ENCODE data around the gene PDE8A. TPM values are rescaled to one million over a fixed set of nuclear protein-coding genes. Genes with fewer than 3 reads are reported as not detected.

Gene PDE8A
- polyA plus RNA-seq, 4 donors, result 37.4 to 49.2 (median 42.2) TPM

DNA sequence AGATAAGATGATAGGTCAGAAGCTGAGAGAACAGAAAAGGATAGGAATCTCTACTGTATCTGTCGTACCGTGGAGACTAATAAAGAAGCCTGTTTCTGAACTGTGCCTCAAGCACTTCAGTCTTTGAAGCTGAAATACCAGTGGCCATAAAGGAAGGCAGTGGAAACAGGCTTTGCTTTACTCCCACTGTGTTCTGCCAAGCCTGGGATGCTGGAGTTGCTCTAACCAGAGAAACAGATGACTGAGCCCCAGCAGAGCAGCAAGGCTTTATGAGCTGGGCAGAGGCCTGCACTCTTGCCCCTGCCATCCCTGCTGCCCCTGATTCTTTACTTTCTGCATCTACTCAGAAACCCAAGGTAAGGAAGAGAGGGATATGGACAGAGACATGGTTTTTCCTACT lies 89.4 kb downstream of the PDE8A start:
- peak in 1 of 4 donors; percentile 14 for DNase-seq (ENCODE audit: low read depth in 4 of 4, low spot score in 3 of 4)

DNA sequence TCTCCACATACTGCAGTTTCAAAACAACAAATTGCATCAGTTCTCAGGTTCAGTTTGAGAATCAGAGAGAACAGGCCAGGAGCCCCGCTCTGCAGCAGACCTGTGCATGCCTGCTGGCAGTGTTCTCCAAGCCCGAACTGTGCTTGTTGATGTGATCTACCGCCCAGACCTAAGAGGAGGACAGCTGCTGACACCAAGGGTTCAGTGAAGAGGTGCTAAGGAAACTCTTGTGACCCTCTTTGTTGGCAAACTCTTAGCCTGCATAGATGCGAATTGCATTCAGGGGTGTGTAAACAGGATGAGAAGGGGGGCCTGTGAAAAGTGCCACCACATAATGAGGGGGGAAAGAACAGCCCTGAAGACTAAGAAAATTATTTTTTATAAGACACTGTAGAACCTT lies 89.8 kb downstream of the PDE8A start:
- DNase-seq (ENCODE audit: low read depth in 4 of 4, low spot score in 3 of 4), result no peak

DNA sequence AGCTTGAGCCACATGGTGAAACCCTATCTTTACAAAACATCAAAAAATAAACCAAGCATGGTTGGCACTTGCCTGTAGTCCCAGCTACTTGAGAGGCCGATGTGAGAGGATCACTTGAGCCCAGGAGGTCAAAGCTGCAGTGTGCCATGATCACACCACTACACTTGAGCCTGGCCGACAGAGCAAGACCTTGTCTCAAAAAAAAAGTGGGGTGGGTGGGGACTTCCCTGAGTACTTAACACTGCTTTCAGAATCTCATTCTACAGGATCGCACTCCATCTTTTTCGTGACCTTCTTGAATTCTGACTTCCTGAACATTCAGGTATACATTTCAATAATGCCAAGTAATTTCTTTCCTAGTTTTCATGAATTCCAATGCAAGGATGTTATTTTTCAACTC lies 91.3 kb downstream of the PDE8A start:
- no peak for DNase-seq (ENCODE audit: low read depth in 4 of 4, low spot score in 3 of 4)

DNA sequence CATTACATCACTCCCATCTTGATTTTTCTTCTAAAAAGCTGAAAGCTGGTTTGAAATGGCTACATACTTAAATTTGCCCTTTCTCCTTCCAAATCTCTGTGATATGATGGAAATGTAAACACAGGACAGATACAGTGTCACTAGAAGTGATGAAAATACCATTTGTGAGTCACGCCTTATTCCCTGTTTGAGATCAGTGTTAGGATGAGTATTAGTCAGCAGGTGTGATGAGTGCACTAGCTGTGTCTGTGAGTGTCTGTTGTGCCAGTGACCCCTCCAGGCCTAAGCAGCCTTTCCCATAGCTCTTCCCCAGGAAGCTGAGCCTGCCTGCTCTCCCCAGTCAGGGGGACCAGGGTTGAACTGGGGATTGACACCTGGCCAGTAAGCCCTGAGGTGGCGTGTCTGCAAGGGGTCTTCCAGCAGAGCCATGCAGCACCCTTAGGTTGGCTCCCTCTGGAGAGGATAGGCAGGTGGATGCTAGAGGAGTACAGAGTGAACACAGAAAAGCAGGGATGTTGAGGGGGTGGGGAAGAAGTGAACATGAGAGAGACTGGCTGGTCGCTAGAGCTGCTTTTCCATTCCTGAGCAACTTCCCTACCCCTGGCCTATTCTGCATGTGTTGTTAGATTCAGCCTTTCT lies 92.0 kb downstream of the PDE8A start:
- DNase-seq (ENCODE audit: low read depth in 4 of 4, low spot score in 3 of 4), result no peak

DNA sequence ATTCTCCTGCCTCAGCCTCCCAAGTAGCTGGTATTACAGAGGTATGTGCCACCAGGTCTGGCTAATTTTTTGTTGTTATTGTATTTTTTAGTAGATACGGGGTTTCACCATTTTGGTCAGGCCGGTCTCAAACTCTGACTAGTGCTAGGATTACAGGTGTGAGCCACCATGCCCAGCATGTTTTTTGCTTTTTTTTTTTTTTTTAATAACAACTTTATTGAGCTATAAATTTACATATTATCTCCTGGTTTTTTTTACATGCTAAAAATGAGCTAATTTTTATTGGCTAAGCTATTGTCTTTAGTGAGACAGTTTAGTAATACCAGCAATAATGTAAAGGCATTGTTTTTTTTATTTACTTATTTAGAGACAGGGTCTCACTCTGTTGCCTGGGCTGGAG lies 105.2 kb downstream of the PDE8A start:
- DNase-seq (ENCODE audit: low read depth in 4 of 4, low spot score in 3 of 4), result no peak

DNA sequence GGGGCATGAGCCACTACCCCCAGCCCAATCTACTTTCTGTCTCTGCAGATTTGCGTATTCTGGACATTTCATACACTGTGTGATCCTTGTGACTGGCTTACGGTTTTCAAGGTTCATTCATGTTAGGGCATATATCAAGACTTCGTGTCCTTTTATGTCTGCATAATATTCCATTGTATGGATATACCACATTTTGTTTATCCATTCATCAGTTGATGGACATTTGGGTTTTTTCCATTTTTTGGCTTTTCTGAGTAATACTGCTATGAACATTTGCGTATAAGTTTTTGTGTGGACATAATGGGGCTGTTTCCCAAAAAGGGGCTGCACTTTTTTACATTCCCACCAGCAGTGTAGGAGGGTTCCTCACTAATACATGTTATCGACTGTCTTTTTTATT lies 106.6 kb downstream of the PDE8A start:
- DNase-seq (ENCODE audit: low read depth in 4 of 4, low spot score in 3 of 4), result no peak

DNA sequence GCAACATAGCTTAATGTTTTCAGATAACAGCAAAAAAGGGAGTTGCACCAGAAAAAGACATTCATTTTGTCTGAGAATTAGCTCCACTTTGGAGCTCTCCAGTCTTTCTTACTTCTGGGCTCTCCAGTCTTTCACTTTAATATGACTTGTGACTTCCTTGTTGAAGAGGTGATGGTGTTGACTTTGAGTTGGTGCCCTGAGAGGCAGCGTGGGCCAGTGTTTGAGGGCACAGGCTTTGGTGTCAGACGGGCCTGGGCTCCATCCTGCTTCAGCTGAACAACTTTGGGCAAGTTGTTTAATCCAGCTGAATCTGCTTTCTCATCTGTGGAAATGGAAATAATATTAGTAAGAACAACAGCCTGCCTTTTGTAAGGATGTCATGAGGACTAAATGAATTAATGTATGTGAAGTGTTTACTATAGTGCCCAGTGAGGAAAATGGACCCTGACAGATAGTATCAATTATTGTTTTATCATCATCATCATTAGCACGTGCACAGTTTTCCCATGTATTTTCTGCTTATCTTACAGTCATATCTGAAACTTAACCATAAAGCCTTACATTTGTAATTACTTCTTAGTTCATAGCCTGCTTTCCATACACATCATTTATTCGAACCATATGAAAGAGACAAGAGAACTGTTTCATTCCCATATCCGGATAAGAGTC lies 108.4 kb downstream of the PDE8A start:
- DNase-seq (ENCODE audit: low read depth in 4 of 4, low spot score in 3 of 4), result no peak

DNA sequence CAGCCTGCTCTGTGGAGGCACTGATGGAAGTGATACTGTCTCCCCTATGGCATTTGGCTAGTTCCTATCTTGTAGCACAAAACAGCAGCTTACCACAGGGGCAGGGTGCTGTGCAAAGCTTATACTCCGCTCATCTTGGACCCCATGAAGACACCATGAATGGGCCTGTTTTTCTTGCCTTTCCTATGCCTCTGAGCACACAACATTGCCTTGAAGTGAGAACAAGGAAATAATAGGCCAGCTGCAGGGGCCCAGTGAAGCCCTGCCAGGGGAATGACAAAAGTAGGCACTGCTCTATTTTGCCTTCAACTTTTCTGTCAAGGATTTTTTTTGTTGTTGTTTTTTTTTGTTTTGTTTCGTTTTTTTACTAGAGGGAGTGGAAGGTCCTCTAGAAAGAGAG lies 110.3 kb downstream of the PDE8A start:
- DNase-seq (ENCODE audit: low read depth in 4 of 4, low spot score in 3 of 4), result no peak

DNA sequence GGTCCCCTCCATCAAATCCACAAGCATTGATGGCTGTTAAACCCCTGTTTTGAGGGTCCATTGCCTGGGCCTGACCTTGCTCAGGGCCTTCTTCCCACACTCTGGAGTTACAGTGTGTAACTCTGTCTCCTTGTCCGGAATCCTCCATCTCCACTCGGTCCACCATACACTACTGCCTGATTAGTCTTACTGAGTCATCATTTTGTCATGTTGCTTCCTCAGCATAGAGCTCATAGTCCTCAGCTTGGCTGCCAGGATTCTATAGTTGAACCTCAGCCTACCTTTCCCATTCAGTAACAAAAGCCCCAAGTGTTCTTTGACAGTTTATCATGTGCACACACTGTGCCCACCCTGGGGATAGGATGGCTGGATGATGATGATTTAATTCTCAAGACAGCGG lies 113.0 kb downstream of the PDE8A start:
- DNase-seq (ENCODE audit: low read depth in 4 of 4, low spot score in 3 of 4), result no peak

DNA sequence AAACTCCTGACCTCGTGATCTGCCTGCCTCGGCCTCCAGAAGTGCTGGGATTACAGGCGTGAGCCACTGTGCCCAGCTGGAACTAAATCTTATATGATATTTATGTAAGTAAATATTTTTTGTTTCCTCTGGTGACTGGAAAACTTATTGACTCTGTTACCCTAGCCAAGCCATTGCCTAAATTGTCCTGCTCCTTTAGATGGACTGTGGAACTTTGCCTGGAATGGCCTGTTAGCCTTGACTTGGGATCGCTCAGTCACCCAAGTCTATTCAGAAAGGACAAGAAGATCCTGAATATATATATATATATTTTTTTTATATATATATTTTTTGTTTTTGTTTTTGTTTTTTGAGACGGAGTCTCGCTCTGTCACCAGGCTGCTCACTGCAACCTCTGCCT lies 113.9 kb downstream of the PDE8A start:
- no peak for DNase-seq (ENCODE audit: low read depth in 4 of 4, low spot score in 3 of 4)

DNA sequence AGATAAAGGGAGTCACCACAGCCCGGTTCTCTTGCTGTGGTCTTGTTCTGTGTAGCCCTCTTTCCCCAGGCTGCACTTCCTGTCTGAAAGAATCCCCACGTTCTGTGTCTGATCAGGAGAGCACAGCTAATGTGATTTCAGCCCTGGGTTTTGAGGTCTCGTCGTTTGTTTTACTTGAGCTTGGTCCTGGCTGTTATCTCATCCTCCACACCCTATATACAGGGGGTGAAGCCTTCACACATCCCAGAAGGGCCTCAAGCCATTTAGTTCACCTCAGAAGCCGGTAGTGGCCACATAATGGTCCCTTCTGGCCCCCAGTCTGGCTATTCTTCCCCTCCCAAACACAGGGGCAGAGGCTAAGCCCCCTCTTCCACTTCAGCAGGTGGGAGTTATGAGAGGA lies 115.6 kb downstream of the PDE8A start:
- DNase-seq (ENCODE audit: low read depth in 4 of 4, low spot score in 3 of 4), result no peak

DNA sequence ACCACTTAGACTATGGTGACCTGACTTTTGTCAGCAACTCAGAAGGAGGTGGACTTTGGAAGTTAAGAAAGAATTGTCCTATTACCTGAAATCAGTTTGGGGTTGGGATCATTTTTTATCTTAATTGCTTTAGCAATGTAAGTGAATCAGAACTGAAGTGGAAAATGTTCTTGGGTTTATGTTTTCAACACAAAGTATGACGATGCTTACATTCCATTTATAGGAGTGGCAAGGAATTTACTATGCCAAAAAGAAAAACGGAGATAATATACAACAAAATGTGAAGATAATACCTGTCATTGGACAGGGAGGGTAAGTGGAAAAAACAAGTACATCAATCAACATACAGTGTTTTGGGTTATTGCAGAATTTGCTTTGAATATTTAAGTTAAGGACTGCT lies 116.1 kb downstream of the PDE8A start:
- no peak for DNase-seq (ENCODE audit: low read depth in 4 of 4, low spot score in 3 of 4)

DNA sequence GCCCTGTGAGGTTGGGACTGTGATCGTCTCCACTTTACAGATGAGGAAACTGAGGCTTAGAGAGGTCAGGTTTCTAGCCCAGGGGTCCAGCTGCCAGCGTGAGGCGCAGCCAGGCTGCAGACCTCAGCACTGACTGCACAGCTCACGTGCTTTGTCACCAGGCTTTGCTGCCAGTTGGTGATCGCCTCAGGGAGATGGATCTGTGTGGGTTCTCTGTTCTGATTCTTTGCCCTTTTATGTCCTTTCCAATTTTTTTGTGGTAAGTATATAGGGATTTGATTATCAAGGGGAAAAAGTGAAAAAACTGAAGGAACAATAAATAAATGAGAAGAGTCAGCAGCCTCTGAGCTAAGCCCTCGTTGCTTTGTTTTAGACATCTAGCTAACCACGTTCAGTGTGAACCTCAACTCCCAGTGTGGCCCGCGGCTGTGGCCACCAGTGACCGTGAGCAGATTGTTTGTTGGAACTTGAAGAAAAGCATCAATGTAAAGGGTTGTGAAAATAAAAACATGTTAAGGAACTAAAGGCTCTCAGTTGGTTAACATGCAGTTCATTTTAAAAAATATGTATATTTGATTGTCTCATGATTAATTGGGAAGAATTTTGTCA lies 117.6 kb downstream of the PDE8A start:
- DNase-seq (ENCODE audit: low read depth in 4 of 4, low spot score in 3 of 4), result no peak

DNA sequence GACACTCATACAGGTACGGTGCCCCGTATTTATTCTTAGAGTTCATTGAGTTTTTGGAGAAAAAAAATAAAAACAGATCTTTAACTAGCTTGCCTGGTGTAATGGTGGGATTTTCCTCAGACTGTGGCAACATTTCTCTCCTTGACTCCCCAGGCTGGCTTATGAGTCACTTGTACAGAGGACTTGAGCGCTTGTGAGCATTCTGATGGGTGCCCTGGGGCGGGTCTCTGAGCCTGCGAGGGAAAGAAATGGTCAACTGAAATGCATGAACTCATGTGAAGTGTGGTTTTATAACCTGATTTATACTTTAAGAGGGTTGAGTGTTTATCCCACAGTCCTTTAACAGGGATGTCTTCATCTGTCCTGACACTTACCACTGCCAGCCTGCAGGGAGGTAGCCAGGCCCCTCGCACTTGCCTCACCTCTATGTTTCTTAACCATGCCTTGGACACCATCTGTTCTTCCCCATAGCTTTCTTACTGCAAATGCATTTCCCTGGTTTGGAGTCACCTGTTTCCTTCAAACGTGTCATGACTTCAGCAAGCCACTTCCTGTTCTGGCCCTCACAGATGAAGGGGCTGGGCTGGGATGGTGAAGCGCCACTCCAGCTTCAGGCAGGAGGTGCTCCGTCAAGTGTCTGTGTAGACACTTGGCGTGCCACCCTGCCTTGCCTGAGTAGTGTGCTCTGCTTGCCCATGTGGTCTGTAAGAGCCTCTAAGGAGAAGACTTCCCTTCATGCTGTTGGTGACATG lies 118.7 kb downstream of the PDE8A start:
- no peak for DNase-seq (ENCODE audit: low read depth in 4 of 4, low spot score in 3 of 4)

DNA sequence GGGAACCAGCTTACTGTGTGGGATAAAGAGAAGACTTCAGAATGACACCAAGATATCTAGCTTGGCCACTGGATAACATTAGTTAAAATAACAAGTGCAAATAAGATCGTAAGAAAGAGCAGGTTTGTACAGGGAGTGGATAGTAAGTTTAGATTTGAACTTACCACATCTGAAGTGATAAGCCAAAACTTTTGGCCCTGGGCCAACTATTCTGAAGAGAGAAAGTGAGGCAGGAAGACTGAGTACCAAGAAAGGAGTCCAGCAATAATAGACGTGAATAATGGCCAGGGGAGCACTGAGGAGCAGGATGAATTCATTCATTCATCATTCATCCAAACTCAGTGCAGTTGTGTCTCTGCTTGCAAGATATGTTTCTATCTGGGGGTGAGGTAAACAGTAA lies 122.9 kb downstream of the PDE8A start:
- DNase-seq (ENCODE audit: low read depth in 4 of 4, low spot score in 3 of 4), result no peak

DNA sequence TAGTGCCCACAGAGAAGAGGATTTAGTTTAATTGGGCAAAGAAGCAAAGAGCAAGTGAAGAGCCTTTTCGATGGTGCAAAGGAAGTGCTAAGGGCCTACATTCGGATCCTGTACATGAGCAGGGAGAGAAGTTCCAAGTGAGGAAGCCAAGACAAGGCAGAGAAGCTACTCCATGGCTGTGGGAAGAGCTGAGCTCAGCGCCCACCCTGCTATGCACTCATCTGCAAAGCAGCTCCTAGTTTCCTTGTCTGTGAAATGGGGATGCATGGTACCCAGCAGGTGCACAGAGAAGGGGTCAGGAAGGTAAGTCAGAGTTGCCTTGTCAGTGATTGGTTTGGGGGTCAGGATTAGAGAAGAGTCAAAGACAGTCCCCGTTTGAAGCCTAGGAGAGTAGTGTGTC lies 126.5 kb downstream of the PDE8A start:
- no peak for DNase-seq (ENCODE audit: low read depth in 4 of 4, low spot score in 3 of 4)

DNA sequence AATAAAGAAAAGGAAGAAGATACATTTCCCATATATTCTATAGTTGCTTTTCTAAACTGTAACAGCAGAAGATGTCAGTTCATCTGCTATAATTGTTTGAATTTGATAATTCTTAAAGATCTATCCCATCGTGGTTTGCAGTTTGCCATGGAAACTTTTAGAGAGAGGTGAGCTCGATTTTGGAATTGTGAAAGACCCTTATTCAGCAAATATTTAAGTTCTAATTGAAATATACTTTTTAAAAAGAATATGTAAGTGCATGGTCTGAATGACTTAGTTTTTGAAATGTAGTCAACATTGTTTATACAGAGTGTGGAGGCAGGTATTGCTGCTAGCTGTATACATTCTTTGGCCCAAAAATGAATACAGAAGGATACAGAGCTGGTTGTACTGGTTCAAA lies 127.7 kb downstream of the PDE8A start:
- no peak for DNase-seq (ENCODE audit: low read depth in 4 of 4, low spot score in 3 of 4)

DNA sequence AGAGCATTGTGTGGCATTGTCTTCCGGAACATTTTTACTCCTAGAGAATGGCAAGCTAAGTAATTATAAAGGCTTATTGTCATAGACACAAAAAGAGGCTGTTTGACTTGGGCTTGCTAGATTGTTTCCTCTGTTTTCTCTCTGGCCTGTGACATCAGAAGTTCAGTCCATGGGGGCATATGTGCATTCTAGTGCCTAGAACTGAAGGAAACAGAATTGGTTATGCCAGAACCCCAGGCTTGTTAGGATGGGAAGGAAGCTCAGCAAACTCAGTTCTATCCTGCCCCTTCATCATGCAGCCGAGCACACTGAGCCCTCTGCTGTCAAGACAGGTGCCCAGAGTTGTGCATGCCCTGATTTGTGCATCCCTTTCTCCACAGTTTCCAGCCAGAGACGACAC lies 131.3 kb downstream of the PDE8A start:
- DNase-seq (ENCODE audit: low read depth in 4 of 4, low spot score in 3 of 4), result no peak

DNA sequence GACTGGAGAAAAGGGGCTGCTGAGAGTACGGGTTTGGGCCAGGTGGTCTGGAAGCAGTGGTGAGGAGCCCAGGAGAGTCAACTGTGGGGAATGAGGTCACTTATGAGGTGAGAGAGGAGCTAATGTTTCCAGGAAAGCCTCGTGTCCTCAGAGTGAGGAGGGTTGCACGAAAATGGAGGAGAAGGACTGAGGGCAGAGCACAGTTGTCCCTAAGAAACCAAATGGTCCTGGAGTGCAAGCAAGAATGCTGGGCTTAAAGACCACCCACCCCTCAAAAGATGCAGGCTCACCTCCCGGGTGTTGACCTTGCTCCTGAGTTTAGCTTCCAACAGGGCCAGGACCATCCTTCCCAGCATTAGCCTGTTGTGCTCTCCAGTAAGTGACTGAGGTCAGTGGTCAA lies 133.2 kb downstream of the PDE8A start:
- DNase-seq (ENCODE audit: low read depth in 4 of 4, low spot score in 3 of 4), result no peak

DNA sequence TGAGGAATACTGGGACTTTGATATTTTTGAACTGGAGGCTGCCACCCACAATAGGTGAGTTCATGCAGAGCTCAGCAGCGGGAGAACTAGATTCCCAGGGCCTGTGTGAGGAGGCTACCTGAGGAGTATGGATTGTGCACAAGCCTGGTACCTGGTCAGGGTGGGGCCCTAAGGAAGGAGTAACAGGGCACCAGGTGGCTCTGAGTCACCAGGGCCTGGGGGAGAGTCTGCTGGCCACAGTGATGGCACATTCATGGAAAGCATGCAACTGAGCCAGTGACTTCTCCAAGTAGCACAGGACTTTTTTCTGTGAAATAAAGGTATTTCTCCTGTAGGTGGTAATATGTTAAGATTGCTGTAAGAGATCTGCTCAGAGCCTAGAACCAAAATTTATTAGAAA lies 134.4 kb downstream of the PDE8A start:
- no peak for DNase-seq (ENCODE audit: low read depth in 4 of 4, low spot score in 3 of 4)

DNA sequence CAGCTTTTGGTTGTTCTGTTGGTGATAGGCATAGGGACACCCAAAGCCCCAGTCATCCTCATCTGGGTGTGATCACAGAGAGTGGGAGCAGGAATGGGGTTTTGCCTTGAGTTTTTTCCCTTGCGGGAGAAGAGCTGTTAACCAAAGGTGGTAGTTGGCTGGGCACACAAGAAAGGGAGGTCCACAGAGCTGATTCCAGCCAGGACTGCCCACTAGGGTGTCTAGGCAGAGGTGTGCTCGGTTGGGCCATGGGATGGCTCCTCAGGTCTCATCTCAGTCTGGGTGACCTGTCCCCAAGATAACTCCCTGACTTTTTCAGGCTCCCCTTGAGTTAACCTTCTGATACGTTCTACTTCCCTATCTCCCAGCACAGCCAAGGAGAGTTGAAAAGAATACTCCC lies 134.8 kb downstream of the PDE8A start:
- DNase-seq (ENCODE audit: low read depth in 4 of 4, low spot score in 3 of 4), result no peak

Measured in right renal pelvis (tissue), 4 donors.